ENCODE data around the gene RUNDC1. TPM values are rescaled to one million over a fixed set of nuclear protein-coding genes. Genes with fewer than 3 reads are reported as not detected.

Gene RUNDC1
- total and polyA plus RNA-seq, 9 donors = 6.1 to 19.4 (median 12.1) TPM

- no peaks in the 10 kb centered on the region for H3K36me3 ChIP-seq
- WGBS, 3 donors = 25 to 37% (median 34%) methylated on average over 6 of the region's 6 CpGs
- DNase-seq = no peak
- peaks cover 14% of the 10 kb centered on the region for H3K4me1 ChIP-seq (ENCODE audit: insufficient read depth)
- H3K27me3 ChIP-seq = no peaks in the 10 kb centered on the region
- intact Hi-C loops (cut with DNase I) = loop anchor here in 3 of 4 donors (5.0 to 10.0 kb wide), 6 partner anchors 107 to 295 kb away; partner anchors contain the start of genes NBR1 (in 2 of the 3), BRCA1 (in 1 of the 3) and TMEM106A (in 1 of the 3)
- H3K4me3 ChIP-seq = no peak overlapping the region
- no peaks in the 10 kb centered on the region for H3K9me3 ChIP-seq
- no peak for TF ChIP-seq POLR2A (IDR thresholded peaks at IDR 0.05)
- no peak for TF ChIP-seq EP300 (IDR thresholded peaks at IDR 0.05)
- TF ChIP-seq, protein P1, sequence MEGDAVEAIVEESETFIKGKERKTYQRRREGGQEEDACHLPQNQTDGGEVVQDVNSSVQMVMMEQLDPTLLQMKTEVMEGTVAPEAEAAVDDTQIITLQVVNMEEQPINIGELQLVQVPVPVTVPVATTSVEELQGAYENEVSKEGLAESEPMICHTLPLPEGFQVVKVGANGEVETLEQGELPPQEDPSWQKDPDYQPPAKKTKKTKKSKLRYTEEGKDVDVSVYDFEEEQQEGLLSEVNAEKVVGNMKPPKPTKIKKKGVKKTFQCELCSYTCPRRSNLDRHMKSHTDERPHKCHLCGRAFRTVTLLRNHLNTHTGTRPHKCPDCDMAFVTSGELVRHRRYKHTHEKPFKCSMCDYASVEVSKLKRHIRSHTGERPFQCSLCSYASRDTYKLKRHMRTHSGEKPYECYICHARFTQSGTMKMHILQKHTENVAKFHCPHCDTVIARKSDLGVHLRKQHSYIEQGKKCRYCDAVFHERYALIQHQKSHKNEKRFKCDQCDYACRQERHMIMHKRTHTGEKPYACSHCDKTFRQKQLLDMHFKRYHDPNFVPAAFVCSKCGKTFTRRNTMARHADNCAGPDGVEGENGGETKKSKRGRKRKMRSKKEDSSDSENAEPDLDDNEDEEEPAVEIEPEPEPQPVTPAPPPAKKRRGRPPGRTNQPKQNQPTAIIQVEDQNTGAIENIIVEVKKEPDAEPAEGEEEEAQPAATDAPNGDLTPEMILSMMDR (IDR thresholded peaks at IDR 0.05) = no peak
- H3K27ac ChIP-seq = peak overlapping the region; percentile 16 to 90
Measured at GRCh38 chr17:43020030-43020621, 39.8 kb downstream of the RUNDC1 start.

DNA sequence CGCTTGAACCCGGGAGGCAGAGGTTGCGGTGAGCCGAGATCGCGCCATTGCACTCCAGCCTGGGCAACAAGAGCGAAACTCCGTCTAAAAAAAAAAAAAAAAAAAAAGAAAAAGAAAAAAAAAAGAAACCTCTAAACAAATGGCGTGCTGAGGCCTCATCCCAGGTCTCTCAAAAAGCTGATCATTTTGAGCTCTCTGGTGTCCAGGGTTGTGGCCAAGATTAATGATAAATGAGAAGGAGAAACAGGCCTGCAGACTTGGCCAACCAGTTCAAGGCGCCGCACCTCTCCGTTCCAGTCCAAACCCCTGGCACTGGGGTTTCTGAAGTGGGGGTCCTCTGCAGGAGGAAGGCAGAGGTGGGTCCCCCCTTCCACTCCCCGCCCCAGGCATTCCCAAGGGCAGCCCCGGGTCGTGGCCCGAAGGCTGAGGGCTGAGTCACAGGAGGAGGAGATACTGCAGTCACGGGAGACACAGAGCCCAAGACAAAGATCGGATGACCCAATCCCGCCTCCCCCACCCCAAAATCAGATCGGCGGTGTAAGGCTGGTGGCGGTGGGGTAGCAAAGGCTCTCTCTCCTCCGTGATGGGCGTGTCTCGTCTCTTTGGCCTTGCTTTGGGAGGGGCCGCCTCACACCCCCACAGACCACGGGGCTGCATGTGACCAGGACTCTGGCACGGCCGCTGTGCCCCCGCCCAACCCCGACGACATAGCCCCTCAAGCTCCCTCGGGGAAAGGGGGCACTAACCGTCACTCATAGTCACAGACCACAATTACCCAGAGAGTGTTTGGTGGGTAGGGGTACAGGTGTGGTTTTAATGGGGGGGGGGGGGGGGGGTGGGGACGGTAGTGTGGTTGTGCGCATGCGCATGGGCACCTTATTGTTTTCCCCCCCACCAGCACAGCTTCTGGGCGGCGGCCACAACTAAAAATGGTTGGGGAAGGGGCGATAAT lies 40.7 kb downstream of the RUNDC1 start:
- H3K9me3 ChIP-seq = no peaks in the 10 kb centered on the region
- TF ChIP-seq POLR2A (IDR thresholded peaks at IDR 0.05) (peak; percentile 44), EP300 (IDR thresholded peaks at IDR 0.05) (peak; percentile 8)
- TF ChIP-seq, protein P1 (IDR thresholded peaks at IDR 0.05) = no peak
- no peaks in the 10 kb centered on the region for H3K36me3 ChIP-seq
- WGBS, 3 donors = 6 to 17% (median 13%) methylated on average over 37 to 40 of the region's 40 CpGs
- H3K4me1 ChIP-seq (ENCODE audit: insufficient read depth) = peaks cover 14% of the 10 kb centered on the region
- H3K27ac ChIP-seq = peak overlapping the region; percentile 90 to 92
- intact Hi-C loops (cut with DNase I) = loop anchor here in 3 of 4 donors (5.0 to 10.0 kb wide), 6 partner anchors 106 to 294 kb away; partner anchors contain the start of genes NBR1 (in 2 of the 3), BRCA1 (in 1 of the 3) and TMEM106A (in 1 of the 3)
- DNase-seq = peak; percentile 81 to 85 (median 83)
- no peaks in the 10 kb centered on the region for H3K27me3 ChIP-seq
- H3K4me3 ChIP-seq = peak overlapping the region; percentile 81

GRCh38 chr17:43021741-43022512 lies 41.6 kb downstream of the RUNDC1 start, which contains the start of gene VAT1:
VAT1 (minus strand) TSS chr17:43022385; CDS start chr17:43022322, 63 bp downstream.
- peak within 1 kb of the TSS; percentile 90 to 92 for H3K27ac ChIP-seq
- peak; percentile 79 to 88 (median 83) for DNase-seq
- H3K9me3 ChIP-seq = no peaks in the 10 kb centered on the region
- intact Hi-C loops (cut with DNase I) = loop anchor here in 3 of 4 donors (5.0 to 10.0 kb wide), 6 partner anchors 105 to 293 kb away; partner anchors contain the start of genes NBR1 (in 2 of the 3), BRCA1 (in 1 of the 3) and TMEM106A (in 1 of the 3)
- no peaks in the 10 kb centered on the region for H3K27me3 ChIP-seq
- TF ChIP-seq EP300 (IDR thresholded peaks at IDR 0.05) (no peak), POLR2A (IDR thresholded peaks at IDR 0.05) (peak; percentile 65)
- H3K4me3 ChIP-seq = peak within 1 kb of the TSS; percentile 81
- peaks cover 14% of the 10 kb centered on the region for H3K4me1 ChIP-seq (ENCODE audit: insufficient read depth)
- H3K36me3 ChIP-seq = no peaks in the 10 kb centered on the region
- 1% methylated on average over 69 to 80 of the region's 80 CpGs for WGBS, 3 donors

DNA sequence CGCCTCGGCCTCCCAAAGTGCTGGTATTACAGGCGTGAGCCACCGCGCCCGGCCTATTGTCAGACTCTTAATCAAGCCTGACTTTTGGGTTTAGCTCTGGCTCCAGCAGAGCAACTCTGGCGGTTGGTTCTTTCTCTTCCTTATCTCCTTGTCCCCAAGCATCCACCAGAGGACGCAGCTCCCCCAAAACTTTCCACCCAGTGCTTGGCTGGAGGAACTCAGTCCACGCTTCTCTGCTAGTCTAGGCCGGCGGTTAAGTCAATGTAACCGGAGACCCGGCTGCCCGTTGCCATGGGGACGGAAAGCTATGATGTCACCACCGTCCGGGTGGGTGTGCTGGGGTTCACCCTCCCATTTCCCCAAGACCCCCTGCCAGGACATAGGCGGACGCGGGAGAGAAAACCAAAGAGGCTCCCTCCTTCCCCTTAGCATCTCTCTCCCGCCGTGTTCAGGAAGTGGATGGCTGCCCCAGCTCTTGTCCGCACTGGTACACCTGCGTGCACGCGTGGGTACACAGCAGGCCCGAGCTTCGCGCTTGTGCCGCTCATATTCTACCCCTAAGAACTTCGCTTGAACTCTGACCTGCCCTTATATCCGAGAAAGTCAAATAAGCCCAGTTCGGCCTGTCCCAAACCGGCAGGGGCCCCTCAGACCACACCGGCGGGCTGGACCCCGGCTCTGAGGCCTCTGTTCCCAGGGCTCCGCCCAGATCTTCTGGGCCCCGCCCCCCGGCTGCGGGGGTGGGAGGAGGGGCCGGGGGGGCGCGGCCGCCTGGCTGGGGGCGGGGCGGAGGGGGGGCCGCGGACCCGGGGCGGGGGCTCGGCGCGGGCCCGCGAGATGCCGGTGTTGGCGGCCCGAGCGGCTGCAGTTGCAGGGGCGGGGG lies 44.3 kb downstream of the RUNDC1 start, which contains the start of gene RND2:
Gene RND2, plus strand, starts transcription at position 825 of the 883 bp plus-strand sequence. CDS start 117 bp downstream, outside the sequence.
- Histone ChIP-seq H3K36me3 (no peaks in the 10 kb centered on the region), H3K27me3 (no peaks in the 10 kb centered on the region), H3K27ac (peak within 1 kb of the TSS; percentile 34 to 78), H3K4me3 (peak within 1 kb of the TSS; percentile 56), H3K9me3 (no peaks in the 10 kb centered on the region), H3K4me1 (ENCODE audit: insufficient read depth) (peaks cover 8% of the 10 kb centered on the region)
- WGBS, 3 donors = 1% methylated on average over 32 to 61 of the region's 61 CpGs
- intact Hi-C loops (cut with DNase I) = loop anchor here in 3 of 4 donors (5.0 to 10.0 kb wide), 6 partner anchors 103 to 290 kb away; partner anchors contain the start of genes BRCA1 (in 2 of the 3), NBR1 (in 2 of the 3) and TMEM106A (in 1 of the 3)
- DNase-seq = peak; percentile 89 to 95 (median 94)
- TF ChIP-seq, protein P1 (IDR thresholded peaks at IDR 0.05) = peak; percentile 46 to 91 (median 86)
- TF ChIP-seq EP300 (IDR thresholded peaks at IDR 0.05) = no peak
- TF ChIP-seq POLR2A (IDR thresholded peaks at IDR 0.05) = peak; percentile 79
